HPDE6-E6E7 (cell line): ENCODE data around the gene EPS15.
"Not testable (repeated sequence)": the region's sequence is repeated elsewhere in the genome, so short reads cannot be mapped to it uniquely, and the experiment has no call there.

Source experiments
- DNase-seq: peaks from one replicate; pipeline ENCODE4 v3.0.0; 2011; ENCODE audit warnings: missing footprints; ENCODE audit errors: extremely low spot score

EPS15 gene

GRCh38 chr1:51542158-51542953, 23.3 kb upstream of the EPS15 start:
- DNase-seq = no peak

- DNase-seq = no peak
These were observed 22.4 kb upstream of the EPS15 start for GRCh38 chr1:51541313-51542050.

GRCh38 chr1:51537568-51537967, 18.5 kb upstream of the EPS15 start:
- DNase-seq = no peak

GRCh38 chr1:51535006-51535592, 16.0 kb upstream of the EPS15 start:
- DNase-seq = no peak

- no peak for DNase-seq
These were observed 15.4 kb upstream of the EPS15 start for GRCh38 chr1:51534447-51534846.

- DNase-seq = no peak
These were observed 13.8 kb upstream of the EPS15 start for GRCh38 chr1:51532853-51533252.

GRCh38 chr1:51530447-51530846, 11.4 kb upstream of the EPS15 start:
- not testable (repeated sequence) for DNase-seq

GRCh38 chr1:51527144-51527543, 8.1 kb upstream of the EPS15 start:
- DNase-seq = no peak

- no peak for DNase-seq
These were observed 7.2 kb upstream of the EPS15 start for GRCh38 chr1:51526248-51526647.

- DNase-seq = no peak
These were observed 6.2 kb upstream of the EPS15 start for GRCh38 chr1:51525295-51525694.

- DNase-seq = no peak
These were observed 5.8 kb upstream of the EPS15 start for GRCh38 chr1:51524817-51525216.

- no peak for DNase-seq
These were observed 4.9 kb upstream of the EPS15 start for GRCh38 chr1:51523931-51524330.

- no peak for DNase-seq
These were observed 1.7 kb upstream of the EPS15 start for GRCh38 chr1:51520700-51521248.

GRCh38 chr1:51519865-51520699, 1.0 kb upstream of the EPS15 start:
- no peak for DNase-seq

GRCh38 chr1:51518586-51519047, 449 bp downstream of the EPS15 start:
- DNase-seq = peak; percentile 54

- peak; percentile 38 for DNase-seq
These were observed 957 bp downstream of the EPS15 start for GRCh38 chr1:51518033-51518585.

- DNase-seq = no peak
These were observed 1.6 kb downstream of the EPS15 start for GRCh38 chr1:51517361-51518032.

- DNase-seq = no peak
These were observed 2.4 kb downstream of the EPS15 start for GRCh38 chr1:51516649-51517158.

GRCh38 chr1:51515982-51516648, 3.0 kb downstream of the EPS15 start:
- DNase-seq = no peak
